ENCODE measurements around the gene CERS2.
"Not testable (repeated sequence)": the region's sequence is repeated elsewhere in the genome, so short reads cannot be mapped to it uniquely, and the experiment has no call there.

The CERS2 gene

GRCh38 chr1:150968491-150968890, 6.1 kb downstream of the CERS2 start:
- DNase-seq = no peak

DNA sequence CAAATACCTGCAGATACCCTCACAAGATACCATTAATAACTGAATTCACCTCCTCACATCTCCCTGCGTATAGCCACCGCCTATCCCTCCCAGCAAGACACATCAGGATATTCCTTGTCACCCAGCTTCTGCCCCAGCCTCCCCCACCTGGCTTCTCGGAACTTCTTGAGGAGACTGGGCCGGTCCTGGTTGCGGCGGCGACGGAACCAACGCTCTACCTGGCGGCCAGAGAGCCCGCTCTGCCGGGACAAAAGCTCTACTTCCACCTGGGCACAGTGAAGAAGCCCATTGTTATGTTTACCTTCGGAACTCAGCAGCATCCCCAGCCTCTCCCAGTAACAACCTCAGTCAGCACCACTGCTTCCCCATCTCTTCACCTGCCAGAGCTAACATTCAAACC, 6.7 kb downstream of the CERS2 start:
- no peak for DNase-seq

DNA sequence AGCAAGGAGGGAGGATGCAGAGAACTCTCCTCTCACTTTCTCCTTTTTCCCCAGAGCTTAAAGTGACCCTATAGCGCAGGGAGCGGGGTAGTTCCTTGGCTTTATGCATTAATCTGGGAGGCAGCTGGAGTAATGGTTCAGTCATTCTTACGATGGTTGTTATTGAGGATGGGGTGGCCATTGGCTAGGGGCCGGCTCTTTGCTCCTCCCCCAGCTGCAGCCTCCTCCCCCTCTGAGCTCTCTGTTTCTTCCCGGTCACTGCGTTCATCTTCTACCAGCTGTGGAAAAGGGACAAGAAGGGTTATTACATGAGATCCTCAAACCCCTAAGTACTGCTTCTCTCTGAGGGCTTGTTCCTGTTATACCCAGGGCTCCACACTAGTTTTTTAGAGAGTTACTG, 8.6 kb downstream of the CERS2 start:
- no peak for DNase-seq

GRCh38 chr1:150965605-150966004, 9.0 kb downstream of the CERS2 start:
- DNase-seq = no peak

DNA sequence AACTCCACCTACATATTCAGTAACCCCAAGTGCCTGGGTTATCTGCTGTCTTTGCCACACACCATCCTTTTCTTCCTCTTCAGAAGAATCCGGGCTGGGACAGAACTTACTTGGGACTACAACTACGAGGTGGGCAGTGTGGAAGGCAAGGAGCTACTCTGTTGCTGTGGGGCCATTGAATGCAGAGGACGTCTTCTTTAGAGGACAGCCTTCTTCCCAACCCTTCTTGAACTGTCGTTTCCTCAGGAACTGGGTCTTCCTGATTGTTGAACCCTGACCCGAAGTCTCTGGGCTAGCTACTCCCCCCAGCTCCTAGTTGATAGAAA, 10.5 kb downstream of the CERS2 start:
- no peak for DNase-seq

GRCh38 chr1:150963321-150964163, 11.1 kb downstream of the CERS2 start:
- no peak for DNase-seq

GRCh38 chr1:150961756-150962155, 12.9 kb downstream of the CERS2 start:
- DNase-seq = no peak

GRCh38 chr1:150960646-150961045, 14.0 kb downstream of the CERS2 start:
- no peak for DNase-seq

GRCh38 chr1:150957666-150958065, 17.0 kb downstream of the CERS2 start:
- DNase-seq = no peak

GRCh38 chr1:150955280-150955679, 19.4 kb downstream of the CERS2 start:
- no peak for DNase-seq

GRCh38 chr1:150954708-150955107, 19.9 kb downstream of the CERS2 start:
- DNase-seq = no peak

- no peak for DNase-seq
These were observed 29.8 kb downstream of the CERS2 start for GRCh38 chr1:150944856-150945255.

DNA sequence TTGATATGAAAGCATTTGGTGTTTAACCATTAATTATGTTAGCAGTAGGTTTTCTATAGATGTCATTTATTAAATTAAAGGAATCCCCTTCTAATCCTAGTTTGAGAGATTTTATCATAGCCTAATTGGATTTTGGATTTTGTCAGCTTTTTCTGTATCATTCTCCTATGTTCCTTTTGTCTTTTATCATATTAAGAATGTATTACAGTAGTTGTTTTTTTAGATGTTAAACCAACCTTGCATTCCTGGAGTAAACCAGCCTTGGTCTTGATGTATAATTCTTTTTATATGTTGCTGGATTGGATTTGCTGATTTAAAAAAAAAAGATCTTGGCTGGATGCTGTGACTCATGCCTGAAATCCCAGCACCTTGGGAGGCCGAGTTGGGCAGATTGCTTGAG, 42.9 kb downstream of the CERS2 start:
- no peak for DNase-seq

- DNase-seq = not testable (repeated sequence)
These were observed 45.9 kb downstream of the CERS2 start for GRCh38 chr1:150928775-150929174.

- DNase-seq = no peak
These were observed 46.3 kb downstream of the CERS2 start for GRCh38 chr1:150928286-150928685.

- no peak for DNase-seq
These were observed 47.0 kb downstream of the CERS2 start for GRCh38 chr1:150927624-150928023.

DNA sequence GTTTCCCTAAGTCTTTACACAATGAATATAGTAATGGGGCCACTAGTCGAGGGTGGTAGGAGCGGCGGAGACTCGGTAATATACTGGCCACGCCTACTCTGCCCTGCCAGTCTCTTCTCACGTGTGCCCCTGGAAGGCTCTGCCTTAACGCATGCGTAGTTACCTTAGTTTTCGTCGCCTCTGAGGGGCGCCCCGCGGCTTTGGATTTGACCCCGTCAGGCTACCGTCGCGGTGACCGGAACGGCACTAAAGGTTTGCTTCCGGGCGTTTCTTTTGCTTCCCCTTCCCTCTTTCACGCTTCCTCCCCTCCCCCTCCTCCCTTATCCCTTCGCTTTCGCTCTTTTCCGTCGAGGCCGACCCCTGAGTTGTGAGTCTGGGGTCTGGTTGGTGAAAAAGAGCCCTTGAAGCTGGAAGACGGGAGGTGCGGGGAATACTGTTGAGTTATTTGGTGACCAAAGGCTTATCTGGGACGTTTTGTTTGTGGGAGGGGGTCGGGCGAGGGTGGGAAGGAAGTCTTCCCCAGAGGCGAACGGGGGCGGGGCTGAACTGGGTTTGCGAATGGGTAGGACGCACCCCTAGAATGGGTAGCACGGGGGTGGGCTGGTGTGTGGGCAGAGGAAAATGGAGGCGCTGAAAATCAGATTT, 48.4 kb downstream of the CERS2 start, which contains the start of gene SETDB1:
Gene SETDB1, plus strand, starts transcription at position 267 of the 645 bp plus-strand sequence. CDS start 1,352 bp downstream, outside the sequence.
- DNase-seq = peak; percentile 96

DNA sequence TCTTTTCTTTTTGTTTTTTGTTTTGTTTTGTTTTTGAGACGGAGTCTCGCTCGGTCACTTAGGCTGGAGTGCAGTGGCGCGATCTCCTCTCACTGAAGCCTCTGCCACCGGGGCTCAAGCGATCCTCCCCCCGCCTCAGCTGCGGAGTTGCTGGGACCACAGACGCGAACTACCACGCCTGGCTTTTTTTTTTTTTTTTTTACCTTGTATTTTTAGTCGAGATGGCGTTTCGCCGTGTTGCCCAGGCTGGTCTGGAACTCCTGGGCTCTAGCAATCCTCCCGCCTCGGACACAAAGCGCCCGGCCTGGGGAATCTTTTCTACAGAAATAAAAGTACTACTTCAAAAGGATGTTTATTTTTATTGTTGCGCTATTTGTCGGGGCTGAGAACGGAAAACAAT, 49.6 kb downstream of the CERS2 start:
- DNase-seq = no peak

DNA sequence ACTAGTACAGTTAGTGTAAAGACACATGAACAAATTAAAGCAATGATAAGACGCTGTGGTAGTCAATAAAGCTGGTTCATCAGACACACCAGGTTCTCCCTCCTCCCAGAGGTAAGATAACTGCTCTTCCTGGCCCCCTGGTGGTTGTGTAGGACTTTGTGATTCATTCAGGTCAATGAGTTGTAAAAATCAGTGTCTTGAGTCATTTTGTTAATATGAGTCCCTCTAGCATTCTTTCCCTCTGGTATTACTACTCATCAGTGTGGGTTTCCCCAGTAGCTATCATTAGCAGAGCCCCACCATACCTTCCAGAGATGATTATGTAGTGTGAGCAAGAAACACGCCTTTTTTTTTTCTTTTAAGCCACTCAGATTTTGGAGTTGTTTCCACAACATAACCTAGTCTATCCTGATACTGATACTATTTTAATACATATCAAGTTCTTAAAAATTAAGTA, 52.1 kb downstream of the CERS2 start:
- peak; percentile 87 for DNase-seq

DNA sequence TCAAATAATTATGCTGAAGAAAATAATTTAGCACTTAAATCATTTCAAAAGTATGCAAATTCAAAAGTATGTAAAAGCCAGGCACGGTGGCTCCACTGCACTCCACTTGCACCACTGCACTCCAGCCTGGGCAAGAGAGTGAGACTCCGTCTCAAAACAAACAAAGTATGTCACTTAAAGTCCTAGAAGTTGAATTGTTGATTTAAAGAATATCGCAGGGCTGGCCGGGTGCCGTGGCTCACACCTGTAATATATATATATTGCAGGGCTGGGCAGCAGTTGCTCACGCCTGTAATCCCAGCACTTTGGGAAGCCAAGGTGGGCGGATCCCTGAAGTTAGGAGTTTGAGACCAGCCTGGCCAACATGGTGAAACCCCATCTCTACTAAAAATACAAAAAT, 57.2 kb downstream of the CERS2 start:
- no peak for DNase-seq

Measured in CD4-positive, alpha-beta T cell treated with Interleukin-4 for 4 hours (primary cell).